ENCODE measurements around the gene NAALADL2.

DNA sequence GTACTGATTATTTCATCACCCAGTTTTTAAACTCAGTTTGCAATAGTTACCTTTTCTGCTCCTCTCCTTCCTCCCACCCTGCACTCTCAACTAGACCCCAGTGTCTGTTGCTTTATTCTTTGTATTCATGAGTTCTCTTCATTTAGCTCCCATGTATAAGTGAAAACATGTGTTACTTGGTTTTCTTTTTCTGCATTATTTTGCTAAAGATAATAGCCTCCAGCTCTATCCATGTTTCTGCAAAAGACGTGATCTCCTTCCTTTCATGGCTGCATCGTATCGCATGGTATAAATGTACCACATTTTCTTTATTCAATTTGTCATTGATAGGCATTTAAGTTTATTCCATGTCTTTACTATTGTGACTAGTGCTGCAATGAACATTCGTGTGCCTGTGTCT lies 79.0 kb downstream of the NAALADL2 start:
- TF ChIP-seq, protein P1, sequence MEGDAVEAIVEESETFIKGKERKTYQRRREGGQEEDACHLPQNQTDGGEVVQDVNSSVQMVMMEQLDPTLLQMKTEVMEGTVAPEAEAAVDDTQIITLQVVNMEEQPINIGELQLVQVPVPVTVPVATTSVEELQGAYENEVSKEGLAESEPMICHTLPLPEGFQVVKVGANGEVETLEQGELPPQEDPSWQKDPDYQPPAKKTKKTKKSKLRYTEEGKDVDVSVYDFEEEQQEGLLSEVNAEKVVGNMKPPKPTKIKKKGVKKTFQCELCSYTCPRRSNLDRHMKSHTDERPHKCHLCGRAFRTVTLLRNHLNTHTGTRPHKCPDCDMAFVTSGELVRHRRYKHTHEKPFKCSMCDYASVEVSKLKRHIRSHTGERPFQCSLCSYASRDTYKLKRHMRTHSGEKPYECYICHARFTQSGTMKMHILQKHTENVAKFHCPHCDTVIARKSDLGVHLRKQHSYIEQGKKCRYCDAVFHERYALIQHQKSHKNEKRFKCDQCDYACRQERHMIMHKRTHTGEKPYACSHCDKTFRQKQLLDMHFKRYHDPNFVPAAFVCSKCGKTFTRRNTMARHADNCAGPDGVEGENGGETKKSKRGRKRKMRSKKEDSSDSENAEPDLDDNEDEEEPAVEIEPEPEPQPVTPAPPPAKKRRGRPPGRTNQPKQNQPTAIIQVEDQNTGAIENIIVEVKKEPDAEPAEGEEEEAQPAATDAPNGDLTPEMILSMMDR (IDR thresholded peaks at IDR 0.05) = no peak
- TF ChIP-seq POLR2A (IDR thresholded peaks at IDR 0.05) (no peak), POLR2AphosphoS5 (IDR thresholded peaks at IDR 0.05) (no peak)

Measured in upper lobe of left lung (tissue), 4 donors.